ENCODE data around the gene SLCO1B3. TPM values are rescaled to one million over a fixed set of nuclear protein-coding genes. Genes with fewer than 3 reads are reported as not detected.

The SLCO1B3 gene
- total and polyA plus RNA-seq, 2 experiments from 2014 or later: 0.17 TPM; not detected in 1

GRCh38 chr12:20822925-20823324 is 12.4 kb downstream of the SLCO1B3 start:
- no peak overlapping the region for H3K4me3 ChIP-seq
- Mint-ChIP-seq H3K36me3 (ENCODE audit: low read depth) (peaks cover 42% of the 10 kb centered on the region), H3K4me3 (no peak overlapping the region), H3K27me3 (ENCODE audit: insufficient read depth, low read depth, poor library complexity) (no peaks in the 10 kb centered on the region), H3K27ac (no peak overlapping the region), H3K9me3 (peaks cover 46% of the 10 kb centered on the region), H3K4me1 (no peaks in the 10 kb centered on the region)
- no peak overlapping the region for H3K27ac ChIP-seq (ENCODE audit: low read depth)
- H3K36me3 ChIP-seq (ENCODE audit: insufficient read depth): no peaks in the 10 kb centered on the region; the same call in 1 of the 2 replicates
- ATAC-seq: no peak
- H3K4me2 ChIP-seq: no peak overlapping the region
- DNase-seq (ENCODE audit: low spot score): no peak
- no peaks in the 10 kb centered on the region for H4K20me1 ChIP-seq (replicated peaks; ENCODE audit: insufficient read depth)
- no peaks in the 10 kb centered on the region for H3F3A ChIP-seq (replicated peaks; ENCODE audit: low read depth)
- TF ChIP-seq JUNB (IDR thresholded peaks at IDR 0.05; ENCODE audit: unreplicated experiment) (no peak), ZNF462 (CRISPR knock-in tag; IDR thresholded peaks at IDR 0.05) (no peak), NANOG (IDR thresholded peaks at IDR 0.05; ENCODE audit: borderline replicate concordance) (no peak), ZNF331 (CRISPR knock-in tag; IDR thresholded peaks at IDR 0.05; ENCODE audit: low read depth) (no peak), CREB1 (CRISPR knock-in tag; IDR thresholded peaks at IDR 0.05; ENCODE audit: low read depth) (no peak), CTCF (conservative IDR thresholded peaks at IDR 0.05; ENCODE audit: low read depth in 2 of 2) (no peak)
- TF ChIP-seq, protein P1, sequence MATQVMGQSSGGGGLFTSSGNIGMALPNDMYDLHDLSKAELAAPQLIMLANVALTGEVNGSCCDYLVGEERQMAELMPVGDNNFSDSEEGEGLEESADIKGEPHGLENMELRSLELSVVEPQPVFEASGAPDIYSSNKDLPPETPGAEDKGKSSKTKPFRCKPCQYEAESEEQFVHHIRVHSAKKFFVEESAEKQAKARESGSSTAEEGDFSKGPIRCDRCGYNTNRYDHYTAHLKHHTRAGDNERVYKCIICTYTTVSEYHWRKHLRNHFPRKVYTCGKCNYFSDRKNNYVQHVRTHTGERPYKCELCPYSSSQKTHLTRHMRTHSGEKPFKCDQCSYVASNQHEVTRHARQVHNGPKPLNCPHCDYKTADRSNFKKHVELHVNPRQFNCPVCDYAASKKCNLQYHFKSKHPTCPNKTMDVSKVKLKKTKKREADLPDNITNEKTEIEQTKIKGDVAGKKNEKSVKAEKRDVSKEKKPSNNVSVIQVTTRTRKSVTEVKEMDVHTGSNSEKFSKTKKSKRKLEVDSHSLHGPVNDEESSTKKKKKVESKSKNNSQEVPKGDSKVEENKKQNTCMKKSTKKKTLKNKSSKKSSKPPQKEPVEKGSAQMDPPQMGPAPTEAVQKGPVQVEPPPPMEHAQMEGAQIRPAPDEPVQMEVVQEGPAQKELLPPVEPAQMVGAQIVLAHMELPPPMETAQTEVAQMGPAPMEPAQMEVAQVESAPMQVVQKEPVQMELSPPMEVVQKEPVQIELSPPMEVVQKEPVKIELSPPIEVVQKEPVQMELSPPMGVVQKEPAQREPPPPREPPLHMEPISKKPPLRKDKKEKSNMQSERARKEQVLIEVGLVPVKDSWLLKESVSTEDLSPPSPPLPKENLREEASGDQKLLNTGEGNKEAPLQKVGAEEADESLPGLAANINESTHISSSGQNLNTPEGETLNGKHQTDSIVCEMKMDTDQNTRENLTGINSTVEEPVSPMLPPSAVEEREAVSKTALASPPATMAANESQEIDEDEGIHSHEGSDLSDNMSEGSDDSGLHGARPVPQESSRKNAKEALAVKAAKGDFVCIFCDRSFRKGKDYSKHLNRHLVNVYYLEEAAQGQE (IDR thresholded peaks at IDR 0.05; ENCODE audit: unreplicated experiment): no peak
- H3K79me2 ChIP-seq (replicated peaks; ENCODE audit: insufficient read depth): no peaks in the 10 kb centered on the region
- no peak overlapping the region for H2AFZ ChIP-seq
- no peaks in the 10 kb centered on the region for H3K27me3 ChIP-seq (ENCODE audit: insufficient read depth)
- no peaks in the 10 kb centered on the region for H3K4me1 ChIP-seq (ENCODE audit: insufficient read depth)
- H3K9me2 ChIP-seq (ENCODE audit: insufficient read depth): no peaks in the 10 kb centered on the region

All from GM23338 (cell line).